Cardiac muscle cell (in vitro differentiated cells and primary cell): ENCODE results near the gene MIF. TPM values are rescaled to one million over a fixed set of nuclear protein-coding genes. Genes with fewer than 3 reads are reported as not detected.
"Not testable (repeated sequence)": the region's sequence is repeated elsewhere in the genome, so short reads cannot be mapped to it uniquely, and the experiment has no call there.

ENCODE experiments used
- DNase-seq, 2 donors: peaks; one replicate each; pipeline versions ENCODE4 v3.0.0 to v3.0.0-alpha.2; 2010 to 2017; ENCODE audit warnings: low read depth in 1 of 2, low spot score in 1 of 2
- H3K27ac ChIP-seq: fragments of 200-600 bp; sonication (generic); 2 replicates; pipeline ENCODE4 v1.5.1; 2016
- H3K27me3 ChIP-seq: fragments of 200-600 bp; sonication (generic); 2 replicates; pipeline ENCODE4 v1.6.0; 2016; ENCODE audit warnings: control low read depth
- H3K36me3 ChIP-seq: fragments of 200-600 bp; sonication (generic); 2 replicates; pipeline ENCODE4 v1.5.1; 2016; ENCODE audit warnings: control low read depth
- H3K4me1 ChIP-seq: fragments of 200-600 bp; sonication (generic); 2 replicates; pipeline ENCODE4 v1.8.1; 2017; ENCODE audit warnings: low read depth, mild to moderate bottlenecking, mixed run types
- H3K4me3 ChIP-seq: fragments of 200-600 bp; sonication (generic); 2 replicates; pipeline ENCODE4 v1.5.1; 2016; ENCODE audit warnings: mild to moderate bottlenecking
- H3K9me3 ChIP-seq: fragments of 200-600 bp; sonication (generic); 2 replicates; pipeline ENCODE4 v1.5.1; 2017; ENCODE audit warnings: low read depth, mild to moderate bottlenecking, control low read depth
- CTCF ChIP-seq: IDR thresholded peaks from 2 replicates; pipeline ENCODE4 v1.5.1; 2012; ENCODE audit warnings: low read depth, mild to moderate bottlenecking, low read length
- polyA plus RNA-seq: library from polyadenylated mRNA; unstranded; fragments of >200 nt; fragmentation: Nextera tagmentation; extraction: Ambion mirVana; gene quantifications from 2 replicates; pipeline ENCODE4 v1.2.1, GENCODE V29; 2016
- total RNA-seq: library from RNA; depleted of rRNA; stranded (reverse); fragments of >200 nt; gene quantifications from 2 replicates; pipeline ENCODE4 v1.2.3, GENCODE V29; 2016

MIF gene
- total and polyA plus RNA-seq, 2 experiments from 2014 or later: 855 to 4,717 TPM

DNA sequence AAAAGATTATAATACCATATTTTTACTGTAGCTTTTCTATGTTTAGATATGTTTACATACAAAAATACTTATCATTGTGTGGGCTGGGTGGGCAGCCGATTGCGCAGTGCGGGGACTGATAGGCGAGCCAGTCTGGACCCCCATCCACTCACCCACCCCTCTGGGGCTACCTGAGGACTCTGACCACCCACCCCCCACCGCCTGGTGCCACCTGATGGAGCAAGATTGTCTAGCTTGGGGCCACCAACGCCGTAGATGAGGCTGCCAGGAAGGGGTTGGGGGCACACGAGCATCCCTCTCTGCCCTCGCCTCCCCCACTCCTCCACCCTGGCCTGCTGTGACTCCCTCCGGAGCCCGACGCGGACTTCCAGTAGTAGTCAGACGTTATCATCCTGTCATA lies 32.4 kb downstream of the MIF start:
- Histone ChIP-seq H3K27me3 (no peaks in the 10 kb centered on the region), H3K9me3 (no peaks in the 10 kb centered on the region)
- no peak for DNase-seq

DNA sequence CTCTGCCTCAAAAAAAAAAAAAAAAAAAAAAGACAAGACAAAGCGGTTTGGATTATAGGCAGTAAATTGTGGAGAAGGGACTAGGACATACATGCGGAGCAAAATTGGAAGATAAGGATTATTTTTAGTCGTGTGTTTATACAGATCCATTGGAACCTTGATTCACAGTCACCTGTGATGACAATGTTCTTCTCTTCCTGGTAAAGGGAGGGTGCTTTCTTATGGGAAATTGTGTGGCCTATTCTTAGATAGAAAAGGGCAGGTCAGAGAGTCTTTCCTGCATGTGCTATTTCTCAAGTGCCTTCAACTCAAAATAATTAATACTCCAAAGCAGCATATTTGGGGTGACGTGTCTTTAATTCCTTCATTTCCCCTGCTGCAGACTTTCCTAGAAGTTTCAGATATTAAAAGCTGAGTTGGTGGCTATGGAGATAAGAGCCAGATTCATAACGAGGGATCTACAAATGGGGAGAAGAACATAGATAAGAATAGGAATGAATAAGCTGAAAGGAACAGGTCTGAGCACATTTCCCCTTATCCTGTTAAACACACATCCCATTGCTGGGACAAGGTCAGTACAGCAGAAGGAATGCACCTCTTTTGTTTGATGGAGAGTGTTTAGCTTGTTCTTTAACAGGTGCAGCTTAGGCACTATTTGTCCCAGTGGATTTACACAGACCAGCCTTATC lies 44.3 kb downstream of the MIF start:
- H3K27ac ChIP-seq: peak overlapping the region; percentile 13
- H3K4me1 ChIP-seq: no peaks in the 10 kb centered on the region
- H3K4me3 ChIP-seq: no peak overlapping the region
- H3K9me3 ChIP-seq: no peaks in the 10 kb centered on the region
- no peaks in the 10 kb centered on the region for H3K36me3 ChIP-seq
- H3K27me3 ChIP-seq: no peaks in the 10 kb centered on the region
- peak in 1 of 2 donors; percentile 1 for DNase-seq
- no peak for TF ChIP-seq CTCF

More for the DNA sequence above, 32.4 kb downstream of the MIF start:
- H3K4me1 ChIP-seq: no peaks in the 10 kb centered on the region
- no peak overlapping the region for H3K4me3 ChIP-seq
- no peaks in the 10 kb centered on the region for H3K36me3 ChIP-seq
- no peak overlapping the region for H3K27ac ChIP-seq
- no peak for TF ChIP-seq CTCF

DNA sequence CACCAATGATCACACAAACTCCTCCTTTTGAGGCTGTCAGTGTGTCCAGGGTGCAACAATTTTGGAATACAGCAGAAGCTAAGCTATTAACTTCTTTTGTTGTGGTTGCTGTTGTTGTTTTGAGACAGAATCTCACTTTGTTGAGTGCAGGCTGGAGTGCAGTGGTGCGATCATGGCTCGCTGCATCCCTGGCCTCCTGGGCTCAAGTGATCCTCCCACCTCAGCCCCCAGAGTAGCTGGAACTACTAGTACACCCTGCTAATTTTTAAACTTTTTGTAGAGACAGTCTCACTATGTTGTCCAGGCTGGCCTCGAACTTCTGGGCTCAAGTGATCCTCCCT lies 44.8 kb downstream of the MIF start:
- Histone ChIP-seq H3K27me3 (no peaks in the 10 kb centered on the region), H3K36me3 (no peaks in the 10 kb centered on the region), H3K4me3 (no peak overlapping the region), H3K9me3 (no peaks in the 10 kb centered on the region), H3K4me1 (no peaks in the 10 kb centered on the region), H3K27ac (peak overlapping the region; percentile 13)
- no peak for TF ChIP-seq CTCF
- DNase-seq: no peak

DNA sequence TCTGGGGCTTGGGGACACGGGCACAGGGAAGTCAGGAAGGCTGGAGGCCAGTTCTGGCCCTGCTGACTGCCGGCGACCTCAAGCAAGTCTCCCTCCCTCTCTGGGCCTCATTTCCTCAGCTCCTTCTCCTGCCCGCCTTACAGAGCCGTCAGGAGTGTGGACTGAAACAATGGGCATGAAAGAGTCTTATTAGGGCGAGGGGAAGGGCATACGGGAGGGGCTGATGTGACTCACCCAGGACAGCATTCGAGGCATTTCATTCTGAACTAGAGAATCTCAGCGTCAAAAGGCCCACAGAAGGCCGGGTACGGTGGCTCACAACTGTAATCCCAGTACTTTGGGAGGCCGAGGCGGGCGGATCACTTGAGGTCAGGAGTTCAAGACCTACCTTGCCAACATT lies 46.0 kb downstream of the MIF start:
- H3K9me3 ChIP-seq, DNase-seq, H3K4me3 ChIP-seq, H3K27me3 ChIP-seq, H3K36me3 ChIP-seq, H3K27ac ChIP-seq, H3K4me1 ChIP-seq: not testable (repeated sequence)

Other genes with a start within 250 kb of the MIF start
- gene RGL4, start 203.4 kb upstream of the MIF start, total RNA-seq: not detected in 2 replicates
- gene RGL4, start 203.4 kb upstream of the MIF start, polyA plus RNA-seq: 1.0 and 1.5 TPM in 2 replicates
- gene ZNF70, start 143.3 kb upstream of the MIF start, total RNA-seq: 6.4 and 8.4 TPM in 2 replicates
- gene ZNF70, start 143.3 kb upstream of the MIF start, polyA plus RNA-seq: 2.3 TPM in 2 replicates
- gene VPREB3, start 140.0 kb upstream of the MIF start, total RNA-seq: 1.1 and 2.5 TPM in 2 replicates
- gene VPREB3, start 140.0 kb upstream of the MIF start, polyA plus RNA-seq: 3.2 and 3.5 TPM in 2 replicates
- 0.07 TPM in 1 of 2 replicates, not detected in the other for gene C22orf15, start 131.4 kb upstream of the MIF start, total RNA-seq
- gene C22orf15, start 131.4 kb upstream of the MIF start, polyA plus RNA-seq: 0.27 and 0.91 TPM in 2 replicates
- 77.5 and 216 TPM in 2 replicates for gene CHCHD10, start 126.4 kb upstream of the MIF start, total RNA-seq
- 274 and 324 TPM in 2 replicates for gene CHCHD10, start 126.4 kb upstream of the MIF start, polyA plus RNA-seq
- gene MMP11, start 121.5 kb upstream of the MIF start, total RNA-seq: 38.2 and 71.2 TPM in 2 replicates
- gene MMP11, start 121.5 kb upstream of the MIF start, polyA plus RNA-seq: 39.0 and 61.1 TPM in 2 replicates
- 147 and 162 TPM in 2 replicates for gene SMARCB1, start 107.4 kb upstream of the MIF start, total RNA-seq
- 170 and 175 TPM in 2 replicates for gene SMARCB1, start 107.4 kb upstream of the MIF start, polyA plus RNA-seq
- 18.0 and 46.9 TPM in 2 replicates for gene DERL3, start 55.4 kb upstream of the MIF start, total RNA-seq
- gene DERL3, start 55.4 kb upstream of the MIF start, polyA plus RNA-seq: 28.9 and 55.3 TPM in 2 replicates
- gene SLC2A11, start 36.5 kb upstream of the MIF start, total RNA-seq: 27.3 and 28.5 TPM in 2 replicates
- 34.2 and 37.9 TPM in 2 replicates for gene SLC2A11, start 36.5 kb upstream of the MIF start, polyA plus RNA-seq
- 16.9 and 25.9 TPM in 2 replicates for gene GSTT2B, start 66.8 kb downstream of the MIF start, total RNA-seq
- 28.8 and 42.8 TPM in 2 replicates for gene GSTT2B, start 66.8 kb downstream of the MIF start, polyA plus RNA-seq
- gene DDTL, start 72.5 kb downstream of the MIF start, total RNA-seq: 3.5 and 6.6 TPM in 2 replicates
- 11.9 and 13.8 TPM in 2 replicates for gene DDTL, start 72.5 kb downstream of the MIF start, polyA plus RNA-seq
- 115 and 309 TPM in 2 replicates for gene DDT, start 80.1 kb downstream of the MIF start, total RNA-seq
- gene DDT, start 80.1 kb downstream of the MIF start, polyA plus RNA-seq: 179 and 244 TPM in 2 replicates
- gene GSTT2, start 85.8 kb downstream of the MIF start, total RNA-seq: 1.2 and 5.2 TPM in 2 replicates
- 5.0 and 5.1 TPM in 2 replicates for gene GSTT2, start 85.8 kb downstream of the MIF start, polyA plus RNA-seq
- not detected in 2 replicates for gene GSTT4, start 111.1 kb downstream of the MIF start, total RNA-seq
- not detected in 2 replicates for gene GSTT4, start 111.1 kb downstream of the MIF start, polyA plus RNA-seq
- 115 and 124 TPM in 2 replicates for gene CABIN1, start 116.9 kb downstream of the MIF start, total RNA-seq
- 33.9 and 42.5 TPM in 2 replicates for gene CABIN1, start 116.9 kb downstream of the MIF start, polyA plus RNA-seq